Gastroesophageal sphincter (tissue), 4 donors: ENCODE results near the gene LYVE1. TPM values are rescaled to one million over a fixed set of nuclear protein-coding genes. Genes with fewer than 3 reads are reported as not detected.

Source experiments
- ATAC-seq: fragments of 150-250 bp; one replicate; pipeline ENCODE4 v1.9.1; 2016; ENCODE audit warnings: mild to moderate bottlenecking, moderate library complexity
- H3K27ac ChIP-seq, 4 donors: fragments of 200-600 bp; sonication (generic) in 3 of 4; 1 replicate in 3 of 4; 2 replicates in 1 of 4; pipeline ENCODE4 v1.5.1; 2016 to 2019
- H3K27me3 ChIP-seq: fragments of 200-600 bp; sonication (generic); one replicate; pipeline ENCODE4 v1.5.1; 2019
- H3K36me3 ChIP-seq, 2 donors: fragments of 200-600 bp; sonication (generic); one replicate each; pipeline ENCODE4 v1.5.1; 2019; ENCODE audit warnings: control low read depth in 1 of 2
- H3K4me1 ChIP-seq, 3 donors: fragments of 200-600 bp; sonication (generic); 1 replicate in 2 of 3; 2 replicates in 1 of 3; pipeline ENCODE4 v1.5.1; 2016 to 2019; ENCODE audit warnings: control low read depth in 2 of 3
- H3K4me3 ChIP-seq, 2 donors: fragments of 200-600 bp; sonication (generic); one replicate each; pipeline ENCODE4 v1.5.1; 2019; ENCODE audit warnings: mild to moderate bottlenecking in 1 of 2, moderate library complexity in 1 of 2
- H3K9me3 ChIP-seq, 3 donors: fragments of 200-600 bp; sonication (generic); one replicate each; pipeline ENCODE4 v1.5.1; 2017 to 2019; ENCODE audit warnings: control low read depth in 2 of 3
- EP300 ChIP-seq: sonication (generic); formaldehyde crosslinking; IDR thresholded peaks from one replicate; pipeline ENCODE4 v1.6.1; 2017; ENCODE audit warnings: antibody characterized with exemption, mild to moderate bottlenecking
- POLR2A ChIP-seq, 2 donors: fragments of 450-650 bp; IDR thresholded peaks; one replicate each; pipeline ENCODE4 v1.6.1; 2017; ENCODE audit warnings: antibody characterized with exemption in 2 of 2, mild to moderate bottlenecking in 2 of 2, moderate library complexity in 1 of 2
- POLR2AphosphoS5 ChIP-seq: sonication (generic); formaldehyde crosslinking; IDR thresholded peaks from one replicate; pipeline ENCODE4 v1.6.1; 2017; ENCODE audit warnings: antibody characterized with exemption
- WGBS, 2 donors: methylation state at CpG; one replicate each; pipeline ENCODE4 v1.1.5; 2018; ENCODE audit warnings: low coverage in 1 of 2; 5-methylcytosine and 5-hydroxymethylcytosine counted together
- total RNA-seq, 4 donors: library from RNA; depleted of rRNA; stranded (reverse); fragments of >200 nt; gene quantifications; one replicate each; pipeline ENCODE4 v1.1.0, GENCODE V29; 2016
- TF ChIP-seq, protein P1 (sequence below), 4 experiments: fragments of 200-600 bp in 2 of 4; fragments of 450-650 bp in 2 of 4; sonication (generic) in 1 of 4; IDR thresholded peaks; one replicate each; pipeline ENCODE4 v1.5.1; 2017 to 2019; ENCODE audit warnings: antibody characterized with exemption in 4 of 4, mild to moderate bottlenecking in 2 of 4, moderate library complexity in 2 of 4

The LYVE1 gene
- total RNA-seq, 4 donors from 2014 or later = 13.2 to 191 (median 102) TPM

GRCh38 chr11:10541561-10541930 lies 26.9 kb downstream of the LYVE1 start:
- H3K27ac ChIP-seq = peak overlapping the region in 3 of 4 donors; percentile 91 to 93 (median 93)
- no peaks in the 10 kb centered on the region for H3K27me3 ChIP-seq
- peak overlapping the region; percentile 88 to 94 for H3K4me3 ChIP-seq
- no peaks in the 10 kb centered on the region for H3K9me3 ChIP-seq
- no peaks in the 10 kb centered on the region for H3K36me3 ChIP-seq
- 35 to 70% methylated on average over 4 to 5 of the region's 5 CpGs for WGBS, 2 donors
- TF ChIP-seq, protein P1, sequence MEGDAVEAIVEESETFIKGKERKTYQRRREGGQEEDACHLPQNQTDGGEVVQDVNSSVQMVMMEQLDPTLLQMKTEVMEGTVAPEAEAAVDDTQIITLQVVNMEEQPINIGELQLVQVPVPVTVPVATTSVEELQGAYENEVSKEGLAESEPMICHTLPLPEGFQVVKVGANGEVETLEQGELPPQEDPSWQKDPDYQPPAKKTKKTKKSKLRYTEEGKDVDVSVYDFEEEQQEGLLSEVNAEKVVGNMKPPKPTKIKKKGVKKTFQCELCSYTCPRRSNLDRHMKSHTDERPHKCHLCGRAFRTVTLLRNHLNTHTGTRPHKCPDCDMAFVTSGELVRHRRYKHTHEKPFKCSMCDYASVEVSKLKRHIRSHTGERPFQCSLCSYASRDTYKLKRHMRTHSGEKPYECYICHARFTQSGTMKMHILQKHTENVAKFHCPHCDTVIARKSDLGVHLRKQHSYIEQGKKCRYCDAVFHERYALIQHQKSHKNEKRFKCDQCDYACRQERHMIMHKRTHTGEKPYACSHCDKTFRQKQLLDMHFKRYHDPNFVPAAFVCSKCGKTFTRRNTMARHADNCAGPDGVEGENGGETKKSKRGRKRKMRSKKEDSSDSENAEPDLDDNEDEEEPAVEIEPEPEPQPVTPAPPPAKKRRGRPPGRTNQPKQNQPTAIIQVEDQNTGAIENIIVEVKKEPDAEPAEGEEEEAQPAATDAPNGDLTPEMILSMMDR (IDR thresholded peaks at IDR 0.05) = no peak
- no peak for TF ChIP-seq POLR2A (IDR thresholded peaks at IDR 0.05)
- no peak for TF ChIP-seq POLR2AphosphoS5
- TF ChIP-seq EP300 = no peak
- no peak for ATAC-seq
- H3K4me1 ChIP-seq = peaks cover 0 to 23% (median 4%) of the 10 kb centered on the region in 3 donors

DNA sequence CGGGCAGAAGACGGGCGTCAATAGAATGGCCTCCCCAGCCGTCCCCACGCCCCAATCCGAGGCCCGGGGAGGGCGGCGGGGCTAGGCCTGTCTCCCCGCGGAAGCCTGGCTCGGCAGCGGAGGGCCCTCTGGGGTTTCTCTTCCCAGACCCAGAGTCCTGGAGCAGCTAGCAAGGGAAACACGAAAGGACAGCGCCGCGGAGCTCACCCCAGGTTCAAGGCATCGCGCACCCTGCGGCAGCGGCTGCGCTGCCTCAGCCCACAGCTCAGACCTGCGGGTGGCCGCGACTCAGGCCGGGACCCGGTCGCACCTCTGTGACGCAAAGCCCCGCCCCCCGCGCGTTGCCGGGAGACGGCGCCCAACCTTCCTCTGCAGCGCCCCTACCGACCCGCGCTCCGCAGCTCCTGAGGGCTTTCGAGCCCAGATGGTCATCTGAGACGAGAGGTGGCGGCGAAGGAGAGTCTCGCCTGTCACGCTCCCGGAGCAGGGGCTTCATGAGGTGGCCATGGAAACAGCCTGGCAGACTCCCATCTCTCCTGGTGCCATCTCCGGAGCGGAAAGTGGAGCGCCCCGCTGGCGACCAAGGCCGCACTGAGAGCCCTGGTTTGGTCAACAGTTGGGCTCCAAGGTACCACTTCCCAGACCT lies 27.4 kb downstream of the LYVE1 start, which contains the start of gene RNF141:
Gene RNF141, minus strand, starts transcription at position 273 of the 646 bp plus-strand sequence. CDS start 7,029 bp downstream, outside the sequence.
- no peaks in the 10 kb centered on the region for H3K36me3 ChIP-seq
- TF ChIP-seq EP300 = no peak
- peak; percentile 88 to 91 for TF ChIP-seq POLR2A (IDR thresholded peaks at IDR 0.05)
- TF ChIP-seq POLR2AphosphoS5 = peak; percentile 96
- TF ChIP-seq, protein P1 (IDR thresholded peaks at IDR 0.05) = peak; percentile 75 to 90 (median 90)
- peak within 1 kb of the TSS; percentile 88 to 94 for H3K4me3 ChIP-seq
- H3K27me3 ChIP-seq = no peaks in the 10 kb centered on the region
- H3K27ac ChIP-seq = peak within 1 kb of the TSS; percentile 86 to 93 (median 92)
- H3K9me3 ChIP-seq = no peaks in the 10 kb centered on the region
- peak; percentile 98 for ATAC-seq
- peaks cover 0 to 23% (median 4%) of the 10 kb centered on the region in 3 donors for H3K4me1 ChIP-seq
- WGBS, 2 donors = 4% methylated on average over 19 of the region's 54 CpGs; no CpG with 5 or more reads in 1 of the 2 donors

DNA sequence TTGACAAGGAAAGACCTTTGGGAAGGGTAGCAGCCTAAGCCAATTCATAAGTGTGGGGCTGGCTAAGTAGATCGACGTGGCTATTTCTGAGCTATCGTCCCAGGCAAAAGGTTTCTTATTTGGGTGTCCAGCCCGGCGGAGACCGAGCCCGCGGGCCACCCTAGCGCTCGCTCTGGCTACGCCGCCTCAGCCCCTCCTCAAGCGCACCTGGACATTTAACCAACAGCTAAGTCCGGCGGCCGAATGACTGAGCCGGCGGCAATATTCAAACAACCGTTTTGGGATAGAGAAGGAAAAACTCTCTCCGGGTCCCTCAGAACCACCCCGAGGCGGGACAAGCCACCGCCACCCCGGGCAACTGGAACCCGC lies 27.9 kb downstream of the LYVE1 start:
- H3K4me3 ChIP-seq = peak overlapping the region; percentile 88 to 94
- TF ChIP-seq EP300 (no peak), POLR2A (IDR thresholded peaks at IDR 0.05) (no peak), POLR2AphosphoS5 (no peak)
- TF ChIP-seq, protein P1 (IDR thresholded peaks at IDR 0.05) = no peak
- H3K9me3 ChIP-seq = no peaks in the 10 kb centered on the region
- no peaks in the 10 kb centered on the region for H3K27me3 ChIP-seq
- peak overlapping the region; percentile 86 to 93 (median 92) for H3K27ac ChIP-seq
- peak; percentile 32 for ATAC-seq
- H3K36me3 ChIP-seq = no peaks in the 10 kb centered on the region
- H3K4me1 ChIP-seq = peaks cover 0 to 23% (median 4%) of the 10 kb centered on the region in 3 donors
- 0% methylated on average over 2 to 6 of the region's 25 CpGs for WGBS, 2 donors

DNA sequence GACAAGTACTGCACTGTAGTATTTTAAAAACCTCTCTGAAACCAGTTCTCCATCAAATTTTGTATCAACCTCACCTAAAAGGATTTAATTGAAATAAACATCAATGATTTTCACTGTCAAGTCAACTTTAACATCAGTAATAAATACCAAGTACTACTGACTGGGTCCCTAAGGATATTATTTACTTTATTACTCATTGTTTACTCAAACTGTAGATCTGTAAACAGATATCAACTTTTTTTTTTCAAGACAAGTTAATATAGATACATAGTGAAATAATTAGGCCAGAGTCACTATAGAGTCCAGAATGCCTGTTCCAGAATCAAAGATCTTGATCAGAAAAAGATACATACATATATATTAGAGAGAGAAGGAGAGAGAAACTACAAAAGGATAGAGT lies 29.1 kb downstream of the LYVE1 start:
- ATAC-seq = no peak
- no peak overlapping the region for H3K27ac ChIP-seq
- peaks cover 0 to 23% (median 4%) of the 10 kb centered on the region in 3 donors for H3K4me1 ChIP-seq
- no peaks in the 10 kb centered on the region for H3K27me3 ChIP-seq
- no peaks in the 10 kb centered on the region for H3K36me3 ChIP-seq
- TF ChIP-seq POLR2A (IDR thresholded peaks at IDR 0.05) = no peak
- TF ChIP-seq, protein P1 (IDR thresholded peaks at IDR 0.05) = no peak
- TF ChIP-seq EP300 = no peak
- TF ChIP-seq POLR2AphosphoS5 = no peak
- H3K9me3 ChIP-seq = no peaks in the 10 kb centered on the region
- no peak overlapping the region for H3K4me3 ChIP-seq

- Histone ChIP-seq H3K36me3 (no peaks in the 10 kb centered on the region), H3K4me3 (no peak overlapping the region), H3K4me1 (peaks cover 0 to 23% (median 4%) of the 10 kb centered on the region in 3 donors), H3K9me3 (no peaks in the 10 kb centered on the region), H3K27me3 (no peaks in the 10 kb centered on the region), H3K27ac (no peak overlapping the region)
- 63 to 87% methylated on average over 1 of the region's 1 CpG for WGBS, 2 donors
- no peak for TF ChIP-seq POLR2A (IDR thresholded peaks at IDR 0.05)
- TF ChIP-seq POLR2AphosphoS5 = no peak
- no peak for TF ChIP-seq EP300
- TF ChIP-seq, protein P1 (IDR thresholded peaks at IDR 0.05) = no peak
- no peak for ATAC-seq
These were observed 29.5 kb downstream of the LYVE1 start for GRCh38 chr11:10538924-10539323.
